ENCODE results near the gene LDAH.

Gene LDAH

DNA sequence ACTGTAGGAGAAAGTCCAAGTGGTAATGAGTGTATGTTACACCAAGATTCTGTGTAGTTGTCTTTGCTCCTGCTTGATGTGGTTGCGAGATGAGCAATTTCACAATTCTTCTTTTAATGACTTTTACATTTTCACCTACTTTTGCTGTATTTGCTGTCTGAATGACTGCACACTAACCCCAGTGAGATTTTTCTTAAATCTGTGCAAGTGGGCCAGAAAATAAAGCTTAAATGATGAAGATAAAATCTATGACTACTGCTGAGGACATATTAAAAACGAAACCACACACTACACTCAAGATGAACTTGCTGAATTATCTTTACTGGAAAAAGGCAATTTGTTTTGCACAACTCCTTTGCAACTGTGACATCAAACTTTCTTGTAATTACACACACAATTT, 4.1 kb downstream of the LDAH start:
- TF ChIP-seq, protein P1, sequence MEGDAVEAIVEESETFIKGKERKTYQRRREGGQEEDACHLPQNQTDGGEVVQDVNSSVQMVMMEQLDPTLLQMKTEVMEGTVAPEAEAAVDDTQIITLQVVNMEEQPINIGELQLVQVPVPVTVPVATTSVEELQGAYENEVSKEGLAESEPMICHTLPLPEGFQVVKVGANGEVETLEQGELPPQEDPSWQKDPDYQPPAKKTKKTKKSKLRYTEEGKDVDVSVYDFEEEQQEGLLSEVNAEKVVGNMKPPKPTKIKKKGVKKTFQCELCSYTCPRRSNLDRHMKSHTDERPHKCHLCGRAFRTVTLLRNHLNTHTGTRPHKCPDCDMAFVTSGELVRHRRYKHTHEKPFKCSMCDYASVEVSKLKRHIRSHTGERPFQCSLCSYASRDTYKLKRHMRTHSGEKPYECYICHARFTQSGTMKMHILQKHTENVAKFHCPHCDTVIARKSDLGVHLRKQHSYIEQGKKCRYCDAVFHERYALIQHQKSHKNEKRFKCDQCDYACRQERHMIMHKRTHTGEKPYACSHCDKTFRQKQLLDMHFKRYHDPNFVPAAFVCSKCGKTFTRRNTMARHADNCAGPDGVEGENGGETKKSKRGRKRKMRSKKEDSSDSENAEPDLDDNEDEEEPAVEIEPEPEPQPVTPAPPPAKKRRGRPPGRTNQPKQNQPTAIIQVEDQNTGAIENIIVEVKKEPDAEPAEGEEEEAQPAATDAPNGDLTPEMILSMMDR (conservative IDR thresholded peaks at IDR 0.05; ENCODE audit: low read length) = no peak
- no peak overlapping the region for H3K4me3 ChIP-seq (ENCODE audit: low read length)
- no peak for DNase-seq (ENCODE audit: low read depth)

DNA sequence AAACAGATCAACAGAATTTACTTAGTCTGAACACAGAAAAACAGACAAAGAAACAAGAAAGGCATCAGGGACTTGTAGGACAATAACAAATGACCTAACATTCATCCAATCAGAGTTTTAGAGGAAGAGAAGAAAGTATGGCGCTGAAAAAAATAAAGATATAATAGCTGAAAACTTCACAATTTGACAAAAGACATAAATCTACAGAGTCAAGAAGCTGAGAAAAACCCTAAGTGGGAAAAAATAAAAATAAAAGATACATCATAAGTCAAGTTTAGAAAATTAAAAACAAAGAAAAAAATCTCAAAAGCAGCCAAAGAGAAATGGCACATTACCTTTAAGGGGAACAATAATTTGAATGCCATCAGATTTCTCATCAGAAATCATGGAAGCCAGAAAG, 7.7 kb downstream of the LDAH start:
- no peak for DNase-seq (ENCODE audit: low read depth)
- TF ChIP-seq, protein P1 (conservative IDR thresholded peaks at IDR 0.05; ENCODE audit: low read length) = no peak

DNA sequence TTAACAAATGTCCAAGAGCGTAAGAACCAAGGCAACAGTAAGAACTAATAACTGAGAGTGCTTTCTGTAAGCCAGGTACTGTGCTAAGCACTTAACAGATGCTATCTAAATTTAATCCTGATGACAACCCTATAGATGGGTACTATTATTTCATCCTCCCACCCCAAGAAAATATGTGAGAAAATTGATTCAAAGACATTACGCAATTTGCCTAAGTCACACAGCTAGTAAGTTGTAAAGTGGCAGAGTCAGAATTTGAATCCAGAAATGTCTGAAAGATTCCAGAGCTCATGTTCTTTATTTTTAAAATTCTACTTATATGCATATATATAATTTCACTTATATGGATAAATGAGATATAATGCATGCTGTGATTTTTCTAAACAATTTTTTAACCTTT, 10.1 kb downstream of the LDAH start:
- no peak overlapping the region for H3K4me3 ChIP-seq (ENCODE audit: low read length)
- TF ChIP-seq, protein P1 (conservative IDR thresholded peaks at IDR 0.05; ENCODE audit: low read length) = no peak
- DNase-seq (ENCODE audit: low read depth) = no peak

More for the DNA sequence above, 7.7 kb downstream of the LDAH start:
- H3K4me3 ChIP-seq (ENCODE audit: low read length) = no peak overlapping the region

DNA sequence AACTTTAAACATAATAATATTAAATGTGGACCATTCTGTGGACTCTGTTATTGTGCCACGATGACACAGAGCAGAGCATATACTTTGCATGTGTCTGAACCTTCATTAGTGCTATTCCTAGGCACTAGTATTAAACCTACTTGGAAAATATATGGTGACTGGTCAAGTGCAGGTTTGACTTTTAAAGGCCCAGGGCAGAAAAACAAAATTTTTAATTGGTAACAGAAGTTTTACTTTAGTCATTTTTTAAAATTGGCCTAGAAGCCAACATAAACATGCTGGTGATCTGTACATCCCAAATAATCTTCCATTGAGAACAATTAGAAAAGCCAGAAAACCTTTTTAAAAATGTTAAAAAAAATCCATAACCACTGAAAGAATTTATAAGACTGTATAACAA, 16.6 kb downstream of the LDAH start:
- DNase-seq (ENCODE audit: low read depth) = no peak
- TF ChIP-seq, protein P1 (conservative IDR thresholded peaks at IDR 0.05; ENCODE audit: low read length) = no peak
- H3K4me3 ChIP-seq (ENCODE audit: low read length) = no peak overlapping the region

DNA sequence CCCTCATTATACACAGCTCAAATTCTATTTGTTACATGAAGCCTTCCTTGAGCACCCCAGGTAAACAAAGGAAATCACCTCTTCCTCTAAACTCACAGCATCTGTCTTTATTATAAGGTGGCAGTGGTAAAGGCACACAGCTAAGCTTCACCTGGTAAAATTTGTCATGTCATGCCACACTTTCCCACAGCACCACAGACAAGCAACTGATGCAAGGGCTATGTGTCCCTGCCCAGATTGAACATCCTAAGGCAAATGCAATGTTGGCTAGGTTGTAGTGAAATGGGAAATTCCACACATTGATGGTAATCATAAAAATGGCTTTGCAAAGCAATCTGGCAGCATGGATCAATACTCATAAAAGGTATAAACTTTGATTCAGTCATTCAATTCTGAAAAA, 18.9 kb downstream of the LDAH start:
- TF ChIP-seq, protein P1 (conservative IDR thresholded peaks at IDR 0.05; ENCODE audit: low read length) = no peak
- no peak for DNase-seq (ENCODE audit: low read depth)
- H3K4me3 ChIP-seq (ENCODE audit: low read length) = no peak overlapping the region

DNA sequence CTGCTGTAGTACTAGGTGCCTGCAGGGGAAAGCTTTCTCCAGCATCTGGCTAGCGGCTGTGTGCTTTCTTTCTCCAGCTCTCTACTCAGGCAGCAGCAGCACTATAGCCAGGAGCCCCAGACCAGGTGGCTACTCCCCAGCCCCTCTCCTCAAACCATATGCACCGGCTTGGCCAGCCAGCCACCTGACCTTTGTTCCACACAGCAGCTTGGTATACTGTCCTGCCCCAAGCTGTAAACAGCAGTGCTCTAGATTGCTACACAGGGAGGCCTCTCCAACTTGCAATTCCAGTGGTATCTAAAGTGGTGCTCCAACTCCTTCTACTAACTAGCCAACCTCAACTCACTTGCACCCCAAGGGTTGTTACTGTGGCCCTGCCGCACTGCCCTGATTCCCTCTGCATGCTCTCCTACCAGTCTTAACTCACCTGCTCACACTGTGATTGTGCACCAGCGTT, 19.6 kb downstream of the LDAH start:
- DNase-seq (ENCODE audit: low read depth) = no peak
- TF ChIP-seq, protein P1 (conservative IDR thresholded peaks at IDR 0.05; ENCODE audit: low read length) = no peak
- H3K4me3 ChIP-seq (ENCODE audit: low read length) = no peak overlapping the region

DNA sequence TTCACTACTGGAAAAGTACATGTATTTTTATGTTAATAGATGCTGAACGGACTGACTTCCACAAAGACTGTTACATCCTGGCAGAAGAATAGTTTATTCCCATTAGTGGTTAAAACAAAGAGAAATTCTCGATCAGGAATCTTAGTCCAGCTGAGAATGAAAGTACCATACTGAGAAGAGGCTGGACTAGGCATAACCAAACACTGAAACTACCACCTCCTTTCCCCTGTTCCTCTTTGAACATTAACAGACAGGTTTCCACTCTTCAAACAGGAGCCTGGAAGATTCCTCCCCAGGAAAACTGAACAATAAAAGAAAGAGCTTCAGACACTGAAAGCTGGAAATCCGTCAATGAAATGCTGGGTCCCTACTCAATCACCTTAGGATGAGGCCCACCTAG, 25.8 kb downstream of the LDAH start:
- no peak for DNase-seq (ENCODE audit: low read depth)
- H3K4me3 ChIP-seq (ENCODE audit: low read length) = no peak overlapping the region
- TF ChIP-seq, protein P1 (conservative IDR thresholded peaks at IDR 0.05; ENCODE audit: low read length) = no peak

Measured in AG10803 (cell line).